Spinal cord (tissue), 10 donors: ENCODE data around the gene OR10C1. TPM values are rescaled to one million over a fixed set of nuclear protein-coding genes. Genes with fewer than 3 reads are reported as not detected.
A peak's percentile ranks its signal among the peaks of the same experiment; 100 is the strongest.
"Not testable (repeated sequence)": the region's sequence is repeated elsewhere in the genome, so short reads cannot be mapped to it uniquely, and the experiment has no call there.

Source experiments
- DNase-seq, 6 donors: peaks; one replicate each; pipeline versions ENCODE4 v3.0.0 to v3.0.0-alpha.2; 2013 to 2015; ENCODE audit warnings: low spot score in 6 of 6, low read depth in 4 of 6
- H3K27ac ChIP-seq: one replicate; pipeline ENCODE4 v1.5.1; 2013; ENCODE audit warnings: low read depth, low read length, control low read depth
- H3K27me3 ChIP-seq: one replicate; pipeline ENCODE4 v1.6.1; 2013; ENCODE audit warnings: low read length; ENCODE audit not compliant: control insufficient read depth, insufficient read depth
- H3K36me3 ChIP-seq: one replicate; pipeline ENCODE4 v1.6.1; 2013; ENCODE audit warnings: low read length; ENCODE audit not compliant: control insufficient read depth, insufficient read depth
- H3K4me1 ChIP-seq: one replicate; pipeline ENCODE4 v1.6.1; 2013; ENCODE audit warnings: low read length; ENCODE audit not compliant: control insufficient read depth, insufficient read depth
- H3K4me3 ChIP-seq: one replicate; pipeline ENCODE4 v1.5.1; 2013; ENCODE audit warnings: low read depth, low read length, control low read depth
- H3K9me3 ChIP-seq: one replicate; pipeline ENCODE4 v1.6.1; 2013; ENCODE audit warnings: low read length; ENCODE audit not compliant: control insufficient read depth, insufficient read depth
- WGBS: methylation state at CpG from one replicate; pipeline ENCODE4 v1.1.5; 2013; ENCODE audit warnings: missing lambda C conversion rate; ENCODE audit not compliant: insufficient coverage; 5-methylcytosine and 5-hydroxymethylcytosine counted together
- polyA plus RNA-seq, 2 donors: library from polyadenylated mRNA; unstranded; fragments of 120-200 nt; gene quantifications; one replicate each; pipeline ENCODE4 v1.2.1, GENCODE V29; 2013; ENCODE audit not compliant: insufficient read length in 2 of 2
- total RNA-seq, 2 donors: library from RNA; depleted of rRNA in 1 of 2; stranded (reverse); fragments of 120-200 nt in 1 of 2; fragments of >200 nt in 1 of 2; gene quantifications; one replicate each; pipeline versions ENCODE4 v1.2.3 to v1.2.4, GENCODE V29; 2013 to 2014
- donor health status: healthy.

The OR10C1 gene
- total and polyA plus RNA-seq, 4 donors = not detected

DNA sequence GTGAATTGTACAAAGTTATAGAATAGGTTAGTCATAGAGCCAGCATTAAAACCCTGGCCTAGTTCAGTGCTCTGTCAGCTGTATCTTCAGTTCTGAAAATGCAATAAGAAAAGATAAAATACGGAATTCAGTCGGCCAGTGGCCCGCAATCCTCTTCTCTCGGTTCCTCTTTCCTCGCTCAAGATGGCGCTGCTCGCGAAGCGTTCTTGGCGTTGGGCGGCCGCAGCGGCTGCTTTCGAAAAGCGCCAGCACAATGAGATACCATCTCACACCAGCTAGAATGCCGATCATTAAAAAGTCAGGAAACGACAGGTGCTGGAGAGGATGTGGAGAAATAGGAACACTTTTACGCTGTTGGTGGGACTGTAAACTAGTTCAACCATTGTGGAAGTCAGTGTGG lies 2.4 kb upstream of the OR10C1 start:
- WGBS = 62% methylated on average over 9 of the region's 18 CpGs
- not testable (repeated sequence) for H3K36me3 ChIP-seq, DNase-seq, H3K27ac ChIP-seq, H3K4me1 ChIP-seq, H3K4me3 ChIP-seq, H3K9me3 ChIP-seq, H3K27me3 ChIP-seq

DNA sequence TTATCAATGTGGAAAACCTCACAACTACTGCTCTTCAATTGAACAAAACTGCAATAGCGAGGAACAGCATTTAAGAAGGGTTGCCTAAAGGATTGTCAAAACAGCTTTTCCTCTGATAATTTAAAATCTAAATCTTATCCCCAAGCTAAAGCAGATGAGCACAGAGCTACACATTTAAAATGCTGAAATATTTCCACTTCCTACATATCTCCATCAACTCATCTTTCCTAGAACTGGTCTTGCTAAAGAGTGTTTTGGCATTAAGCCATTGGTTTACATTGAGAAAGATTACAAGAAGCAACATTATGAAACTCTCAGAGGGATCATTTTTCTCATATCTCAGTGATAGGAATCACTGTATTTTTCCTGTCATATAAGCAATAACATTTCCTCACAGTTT lies 3.6 kb downstream of the OR10C1 start:
- no CpG with 5 or more reads among the region's 1 CpG for WGBS
- no peak overlapping the region for H3K27ac ChIP-seq

DNA sequence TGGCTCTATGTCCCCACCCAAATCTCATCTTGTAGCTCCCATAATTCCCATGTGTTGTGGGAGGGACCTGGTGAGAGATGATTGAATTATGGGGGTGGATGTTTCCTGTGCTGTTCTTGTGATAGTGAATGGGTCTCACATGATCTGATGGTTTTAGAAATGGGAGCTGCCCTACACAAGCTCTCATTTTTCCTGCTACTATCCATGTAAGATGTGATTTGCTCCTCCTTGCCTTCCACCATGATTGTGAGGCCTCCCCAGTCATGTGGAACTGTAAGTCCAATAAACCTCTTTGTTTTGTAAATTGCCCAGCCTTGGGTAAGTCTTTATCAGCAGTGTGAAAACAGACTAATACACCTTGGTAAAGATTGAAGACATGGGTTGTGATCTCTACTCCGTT lies 4.9 kb downstream of the OR10C1 start:
- not testable (repeated sequence) for H3K4me3 ChIP-seq, H3K9me3 ChIP-seq, DNase-seq, H3K36me3 ChIP-seq, H3K4me1 ChIP-seq, H3K27ac ChIP-seq, H3K27me3 ChIP-seq
- WGBS = 88% methylated on average over 1 of the region's 1 CpG

More for the DNA sequence above, 3.6 kb downstream of the OR10C1 start:
- DNase-seq = peak in 1 of 6 donors; percentile 10
- Histone ChIP-seq H3K36me3 (no peaks in the 10 kb centered on the region), H3K4me1 (no peaks in the 10 kb centered on the region), H3K4me3 (no peak overlapping the region), H3K9me3 (no peaks in the 10 kb centered on the region), H3K27me3 (no peaks in the 10 kb centered on the region)

DNA sequence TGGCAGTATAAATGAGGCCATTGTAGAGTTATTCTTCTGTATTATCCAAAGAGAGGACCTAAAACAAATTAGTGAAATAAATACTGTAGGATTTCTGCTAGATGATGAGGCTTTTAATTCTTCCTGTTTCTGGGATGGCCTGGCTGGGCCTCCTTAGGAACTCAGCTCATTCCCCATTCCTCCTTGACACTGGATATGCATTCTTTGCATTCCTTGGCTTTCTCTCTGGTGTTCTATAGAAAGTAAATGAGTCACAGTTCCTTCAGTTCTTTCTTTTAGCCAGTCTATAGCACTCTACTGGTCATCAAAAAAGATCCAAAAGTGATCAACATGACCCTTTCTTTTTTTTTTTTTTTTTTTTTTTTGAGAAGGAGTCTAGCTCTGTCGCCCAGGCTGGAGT lies 8.6 kb downstream of the OR10C1 start:
- 100% methylated on average over 1 of the region's 1 CpG for WGBS
- no peak for DNase-seq
- Histone ChIP-seq H3K4me3 (no peak overlapping the region), H3K4me1 (no peaks in the 10 kb centered on the region), H3K27ac (no peak overlapping the region), H3K36me3 (no peaks in the 10 kb centered on the region), H3K9me3 (no peaks in the 10 kb centered on the region), H3K27me3 (no peaks in the 10 kb centered on the region)

DNA sequence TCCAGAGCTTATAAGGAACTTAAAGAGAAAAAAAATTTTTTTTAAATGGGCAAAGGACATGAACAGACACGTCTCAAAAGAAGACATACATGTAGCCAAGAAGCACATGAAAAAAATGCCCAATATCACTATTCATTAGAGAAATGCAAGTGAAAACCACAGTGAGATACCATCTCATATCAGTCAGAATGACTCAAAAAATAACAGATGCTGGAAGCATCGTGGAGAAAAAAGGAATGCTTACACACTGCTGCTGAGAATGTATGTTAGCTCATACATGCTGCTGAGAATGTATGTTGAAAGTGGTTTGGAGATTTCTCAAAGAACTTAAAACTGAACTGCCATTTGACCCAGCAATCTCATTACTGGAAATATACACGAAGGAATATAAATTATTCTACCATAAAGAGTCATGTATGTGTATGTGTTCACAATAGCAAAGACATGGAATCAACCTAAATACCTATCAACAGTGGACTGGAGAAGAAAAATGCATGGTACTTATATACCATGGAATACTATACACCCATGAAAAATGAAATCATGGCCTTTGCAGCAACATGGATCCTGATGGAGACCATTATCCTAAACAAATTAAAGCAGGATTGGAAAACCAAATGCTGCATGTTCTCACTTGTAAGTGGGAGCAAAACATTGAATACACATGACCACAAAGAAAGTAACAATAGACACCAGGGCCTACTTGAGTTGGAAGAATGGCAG lies 12.5 kb downstream of the OR10C1 start:
- no peaks in the 10 kb centered on the region for H3K4me1 ChIP-seq
- 60% methylated on average over 1 of the region's 3 CpGs for WGBS
- H3K9me3 ChIP-seq = no peaks in the 10 kb centered on the region
- H3K27ac ChIP-seq = no peak overlapping the region
- DNase-seq = no peak
- H3K36me3 ChIP-seq = no peaks in the 10 kb centered on the region
- H3K27me3 ChIP-seq = no peaks in the 10 kb centered on the region
- no peak overlapping the region for H3K4me3 ChIP-seq

DNA sequence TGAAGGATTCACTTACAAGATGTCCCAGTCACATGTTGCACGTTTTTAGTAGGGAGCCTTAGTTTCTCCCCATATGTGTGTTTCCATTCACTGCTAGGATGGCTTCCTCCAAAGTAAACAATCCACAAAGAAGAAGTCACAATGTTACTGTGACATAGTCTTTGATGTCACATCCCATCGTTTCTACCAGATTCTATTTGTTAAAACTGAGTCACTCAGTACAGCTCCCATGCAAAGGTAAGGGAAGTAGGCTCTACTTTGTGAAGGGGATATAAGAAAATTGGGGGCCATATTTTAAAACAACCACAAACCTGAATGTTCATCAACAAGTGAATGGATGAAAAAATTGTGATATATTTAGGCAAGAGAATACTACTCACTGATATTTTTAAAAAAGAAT lies 17.9 kb downstream of the OR10C1 start, which contains the start of the genes OR11A1 and OR2H1:
Gene OR11A1, minus strand, starts transcription at position 101 of the 400 bp plus-strand sequence. CDS start 29,430 bp downstream, outside the sequence.
Gene OR2H1, plus strand, starts transcription at position 185 of the 400 bp plus-strand sequence. CDS start 4,615 bp downstream, outside the sequence.
- no peaks in the 10 kb centered on the region for H3K36me3 ChIP-seq
- no peaks in the 10 kb centered on the region for H3K27me3 ChIP-seq
- no peaks in the 10 kb centered on the region for H3K4me1 ChIP-seq
- no CpG with 5 or more reads among the region's 2 CpGs for WGBS
- no peaks in the 10 kb centered on the region for H3K9me3 ChIP-seq
- no peak within 1 kb of the TSS for H3K27ac ChIP-seq
- DNase-seq = no peak
- no peak within 1 kb of the TSS for H3K4me3 ChIP-seq

DNA sequence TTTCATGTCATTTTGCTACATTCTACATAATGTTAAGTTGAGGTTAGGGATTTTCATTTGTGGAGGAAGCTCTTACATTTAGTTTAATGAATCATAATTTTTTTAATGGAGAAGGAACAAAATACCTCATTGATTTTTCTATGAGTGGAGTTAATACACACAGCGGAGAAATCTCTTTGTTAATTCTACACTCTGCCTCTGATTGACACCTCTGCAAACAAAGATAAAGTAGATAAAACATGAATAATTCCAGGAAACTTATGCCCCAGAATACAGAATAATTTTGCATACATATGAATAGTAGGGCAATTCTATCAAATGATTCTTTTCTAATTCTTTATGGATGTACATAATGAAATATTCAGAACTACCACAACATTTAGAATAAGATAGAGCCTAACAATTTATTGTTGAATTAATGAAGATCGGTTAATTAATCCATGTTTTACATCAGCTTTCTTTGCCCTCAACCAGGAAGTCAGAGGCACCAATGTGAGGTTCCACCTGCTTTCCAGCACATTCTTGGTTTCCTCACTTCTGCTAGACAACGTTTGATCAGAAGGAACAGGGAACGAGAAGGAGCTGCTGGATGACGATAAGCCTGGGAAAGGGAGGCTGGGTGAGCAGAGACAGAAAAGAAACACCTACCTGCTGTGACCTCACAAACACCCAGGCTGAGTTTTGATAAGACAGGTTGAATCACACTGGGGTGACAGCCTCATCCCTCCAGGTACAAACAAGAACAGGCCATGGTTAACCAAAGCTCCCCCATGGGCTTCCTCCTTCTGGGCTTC lies 22.1 kb downstream of the OR10C1 start:
- Histone ChIP-seq H3K9me3 (no peaks in the 10 kb centered on the region), H3K27me3 (no peaks in the 10 kb centered on the region), H3K4me1 (no peaks in the 10 kb centered on the region), H3K36me3 (no peaks in the 10 kb centered on the region), H3K27ac (no peak overlapping the region), H3K4me3 (no peak overlapping the region)
- DNase-seq = no peak
- no CpG with 5 or more reads among the region's 5 CpGs for WGBS

DNA sequence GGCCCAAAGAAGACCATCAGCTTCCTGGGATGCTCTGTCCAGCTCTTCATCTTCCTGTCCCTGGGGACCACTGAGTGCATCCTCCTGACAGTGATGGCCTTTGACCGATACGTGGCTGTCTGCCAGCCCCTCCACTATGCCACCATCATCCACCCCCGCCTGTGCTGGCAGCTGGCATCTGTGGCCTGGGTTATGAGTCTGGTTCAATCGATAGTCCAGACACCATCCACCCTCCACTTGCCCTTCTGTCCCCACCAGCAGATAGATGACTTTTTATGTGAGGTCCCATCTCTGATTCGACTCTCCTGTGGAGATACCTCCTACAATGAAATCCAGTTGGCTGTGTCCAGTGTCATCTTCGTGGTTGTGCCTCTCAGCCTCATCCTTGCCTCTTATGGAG lies 22.9 kb downstream of the OR10C1 start:
- no peak for DNase-seq
- H3K27me3 ChIP-seq = no peaks in the 10 kb centered on the region
- H3K4me3 ChIP-seq = no peak overlapping the region
- 90% methylated on average over 5 of the region's 6 CpGs for WGBS
- no peaks in the 10 kb centered on the region for H3K36me3 ChIP-seq
- H3K4me1 ChIP-seq = no peaks in the 10 kb centered on the region
- no peak overlapping the region for H3K27ac ChIP-seq
- H3K9me3 ChIP-seq = no peaks in the 10 kb centered on the region

DNA sequence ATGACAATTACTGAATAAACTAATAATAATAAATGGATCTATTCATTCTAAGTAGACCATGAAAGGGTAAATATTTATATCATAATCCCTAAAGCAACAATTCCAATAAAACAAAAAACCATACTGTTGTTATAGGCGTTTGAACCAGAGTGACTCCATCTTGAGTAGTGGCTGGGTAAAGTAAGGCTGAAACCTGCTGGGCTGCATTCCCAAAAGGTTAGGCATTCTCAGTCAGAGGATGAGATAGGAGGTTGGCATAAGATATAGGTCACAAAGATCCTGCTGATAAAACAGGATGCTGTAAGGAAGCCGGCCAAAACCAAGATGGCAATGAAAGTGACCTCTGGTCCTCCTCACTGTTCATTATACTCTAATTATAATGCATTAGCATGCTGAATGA lies 26.2 kb downstream of the OR10C1 start:
- DNase-seq = no peak
- Histone ChIP-seq H3K27ac (no peak overlapping the region), H3K4me1 (no peaks in the 10 kb centered on the region), H3K4me3 (no peak overlapping the region), H3K9me3 (no peaks in the 10 kb centered on the region), H3K27me3 (no peaks in the 10 kb centered on the region), H3K36me3 (no peaks in the 10 kb centered on the region)
- WGBS = 74% methylated on average over 2 of the region's 2 CpGs

DNA sequence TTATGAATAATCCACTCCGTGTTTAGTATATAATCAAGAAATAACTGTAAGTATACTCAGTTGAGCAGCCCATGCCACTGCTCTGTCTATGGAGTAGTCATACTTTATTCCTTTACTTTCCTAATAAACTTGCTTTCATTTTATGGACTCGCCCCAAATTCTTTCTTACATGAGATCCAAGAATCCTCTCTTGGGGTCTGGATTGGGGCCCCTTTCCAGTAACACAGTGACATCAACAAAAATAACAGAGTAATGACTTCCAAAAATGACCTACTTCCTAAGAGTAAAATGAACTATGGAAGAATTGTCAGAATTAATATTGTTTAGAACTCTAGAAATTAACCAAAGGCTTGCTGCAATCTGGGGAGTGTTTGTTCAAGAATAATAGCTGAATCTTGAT lies 26.7 kb downstream of the OR10C1 start:
- no peak overlapping the region for H3K27ac ChIP-seq
- DNase-seq = no peak
- H3K9me3 ChIP-seq = no peaks in the 10 kb centered on the region
- no peak overlapping the region for H3K4me3 ChIP-seq
- no peaks in the 10 kb centered on the region for H3K27me3 ChIP-seq
- H3K36me3 ChIP-seq = no peaks in the 10 kb centered on the region
- no peaks in the 10 kb centered on the region for H3K4me1 ChIP-seq
- WGBS = no CpG with 5 or more reads among the region's 2 CpGs
